NCI-H128 (cell line): ENCODE data around the gene RAX.
A peak's percentile ranks its signal among the peaks of the same experiment; 100 is the strongest.
"Not testable (repeated sequence)": the region's sequence is repeated elsewhere in the genome, so short reads cannot be mapped to it uniquely, and the experiment has no call there.

Source experiments
- DNase-seq: peaks from one replicate; lab custom pipeline; 2025; ENCODE audit not compliant: unreplicated experiment; lab: John Stamatoyannopoulos, UW

RAX gene

GRCh38 chr18:59273759-59274532 lies 692 bp upstream of the RAX start:
- DNase-seq, result no peak

GRCh38 chr18:59272221-59272888 lies 899 bp downstream of the RAX start:
- DNase-seq, result no peak

- DNase-seq, result no peak
These were observed 1.5 kb downstream of the RAX start for GRCh38 chr18:59271606-59272220.

- DNase-seq, result no peak
These were observed 2.5 kb downstream of the RAX start for GRCh38 chr18:59270689-59271257.

GRCh38 chr18:59269563-59270119 lies 3.6 kb downstream of the RAX start:
- no peak for DNase-seq

- DNase-seq, result peak; percentile 11
These were observed 4.3 kb downstream of the RAX start for GRCh38 chr18:59268721-59269562.

- no peak for DNase-seq
These were observed 5.0 kb downstream of the RAX start for GRCh38 chr18:59268127-59268720.

- DNase-seq, result no peak
These were observed 5.6 kb downstream of the RAX start for GRCh38 chr18:59267503-59268126.

GRCh38 chr18:59266886-59267502 lies 6.3 kb downstream of the RAX start:
- DNase-seq, result no peak

GRCh38 chr18:59266459-59266858 lies 6.8 kb downstream of the RAX start:
- DNase-seq, result no peak

GRCh38 chr18:59265974-59266369 lies 7.3 kb downstream of the RAX start:
- DNase-seq, result no peak

- DNase-seq, result no peak
These were observed 7.8 kb downstream of the RAX start for GRCh38 chr18:59265246-59265973.

GRCh38 chr18:59264651-59265245 lies 8.5 kb downstream of the RAX start:
- no peak for DNase-seq

GRCh38 chr18:59264121-59264571 lies 9.1 kb downstream of the RAX start:
- DNase-seq, result no peak

GRCh38 chr18:59263661-59264060 lies 9.6 kb downstream of the RAX start:
- no peak for DNase-seq

GRCh38 chr18:59262243-59262642 lies 11.0 kb downstream of the RAX start:
- DNase-seq, result not testable (repeated sequence)

- DNase-seq, result not testable (repeated sequence)
These were observed 11.4 kb downstream of the RAX start for GRCh38 chr18:59261842-59262241.

GRCh38 chr18:59255491-59255890 lies 17.8 kb downstream of the RAX start:
- not testable (repeated sequence) for DNase-seq
